GM13977 (cell line): ENCODE data around the gene PREB.

Experiments used
- DNase-seq: peaks from one replicate; pipeline ENCODE4 v3.0.0; 2012; ENCODE audit warnings: low spot score
- in situ Hi-C: fragments of 300-500 bp; cut with MboI; formaldehyde crosslinking; loops from one replicate; pipeline ENCODE4 v1.12.0; 2022; ENCODE audit warnings: low sequenced_read_pairs, low pct_unique_long_range_greater_than_20kb, mixed read lengths, inconsistent platforms; ENCODE audit not compliant: unreplicated experiment
- TF ChIP-seq, protein P1 (sequence below): IDR thresholded peaks from 2 replicates; pipeline ENCODE4 v1.5.1; 2012; ENCODE audit warnings: mild to moderate bottlenecking, control low read depth; ENCODE audit not compliant: insufficient read depth; ENCODE audit errors: extremely low read depth, missing control alignments

Gene PREB

DNA sequence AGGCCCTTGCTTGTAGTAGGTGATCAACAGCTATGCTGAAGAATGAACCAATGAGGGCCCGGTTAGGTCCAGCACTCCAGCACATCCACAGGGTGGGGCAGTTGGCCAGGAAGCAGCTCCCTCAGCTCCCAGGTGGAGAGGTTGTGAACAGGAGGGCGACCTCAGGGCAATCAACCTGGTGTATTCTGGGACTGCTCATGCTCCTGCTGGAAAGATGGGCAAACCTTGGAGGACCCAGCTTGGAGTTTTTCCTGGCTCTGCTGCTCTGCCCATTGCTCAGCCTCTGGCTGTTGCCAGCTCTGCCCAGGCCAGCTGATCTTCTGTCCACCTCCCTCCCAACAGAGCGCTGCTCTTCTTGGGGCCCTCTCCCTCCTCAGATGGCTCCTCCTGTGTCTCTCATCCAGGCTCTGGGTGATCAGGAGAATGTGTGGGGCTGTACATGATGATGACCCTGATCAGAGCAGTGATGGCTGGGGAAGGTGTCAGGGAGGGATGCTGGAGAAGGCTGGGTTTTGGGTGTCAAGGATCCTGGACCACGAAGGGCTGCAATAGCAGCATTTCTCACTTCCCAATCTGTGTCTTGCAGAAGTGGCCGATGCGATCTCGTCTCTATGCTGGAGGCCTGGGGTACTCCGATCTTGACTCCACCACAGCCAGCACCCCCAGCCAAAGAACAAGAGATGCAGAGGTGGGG, 17.8 kb upstream of the PREB start:
- in situ Hi-C loops = no loop called here

DNA sequence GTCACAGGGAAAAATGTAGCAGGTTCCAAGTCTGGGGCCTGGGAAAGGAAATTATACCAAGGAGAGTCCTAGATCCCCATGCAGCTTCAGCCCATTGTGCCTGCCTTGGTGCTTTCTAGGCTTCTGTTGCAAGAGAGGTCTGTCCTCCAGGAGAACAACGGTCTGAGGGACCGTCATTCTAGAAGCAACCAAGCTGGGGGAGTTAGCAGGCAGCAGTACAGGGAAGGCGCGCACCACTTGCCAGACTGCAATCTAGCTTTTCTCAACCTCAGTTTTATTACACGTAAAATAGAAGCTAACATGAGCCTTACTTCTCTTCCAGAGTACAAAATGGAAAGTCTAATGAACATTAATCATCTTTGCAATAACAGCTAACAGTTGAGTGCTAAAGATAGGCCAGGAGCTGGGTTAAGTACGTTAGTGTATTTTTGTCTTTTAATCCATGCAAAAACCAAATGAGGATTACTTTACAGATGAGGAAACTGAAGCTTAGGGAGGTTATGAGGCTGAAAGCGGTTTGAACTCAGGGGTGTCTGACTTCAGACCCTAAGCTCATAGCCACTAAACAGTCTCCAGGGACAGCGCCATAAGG, 16.3 kb upstream of the PREB start:
- no peak for DNase-seq
- in situ Hi-C loops = no loop called here
- TF ChIP-seq, protein P1, sequence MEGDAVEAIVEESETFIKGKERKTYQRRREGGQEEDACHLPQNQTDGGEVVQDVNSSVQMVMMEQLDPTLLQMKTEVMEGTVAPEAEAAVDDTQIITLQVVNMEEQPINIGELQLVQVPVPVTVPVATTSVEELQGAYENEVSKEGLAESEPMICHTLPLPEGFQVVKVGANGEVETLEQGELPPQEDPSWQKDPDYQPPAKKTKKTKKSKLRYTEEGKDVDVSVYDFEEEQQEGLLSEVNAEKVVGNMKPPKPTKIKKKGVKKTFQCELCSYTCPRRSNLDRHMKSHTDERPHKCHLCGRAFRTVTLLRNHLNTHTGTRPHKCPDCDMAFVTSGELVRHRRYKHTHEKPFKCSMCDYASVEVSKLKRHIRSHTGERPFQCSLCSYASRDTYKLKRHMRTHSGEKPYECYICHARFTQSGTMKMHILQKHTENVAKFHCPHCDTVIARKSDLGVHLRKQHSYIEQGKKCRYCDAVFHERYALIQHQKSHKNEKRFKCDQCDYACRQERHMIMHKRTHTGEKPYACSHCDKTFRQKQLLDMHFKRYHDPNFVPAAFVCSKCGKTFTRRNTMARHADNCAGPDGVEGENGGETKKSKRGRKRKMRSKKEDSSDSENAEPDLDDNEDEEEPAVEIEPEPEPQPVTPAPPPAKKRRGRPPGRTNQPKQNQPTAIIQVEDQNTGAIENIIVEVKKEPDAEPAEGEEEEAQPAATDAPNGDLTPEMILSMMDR = no peak

More for the DNA sequence above, 17.8 kb upstream of the PREB start:
- DNase-seq = no peak
- TF ChIP-seq, protein P1 = no peak

- in situ Hi-C loops = no loop called here
- TF ChIP-seq, protein P1 = no peak
- DNase-seq = no peak
Measured at GRCh38 chr2:27149570-27150405, 15.4 kb upstream of the PREB start.

DNA sequence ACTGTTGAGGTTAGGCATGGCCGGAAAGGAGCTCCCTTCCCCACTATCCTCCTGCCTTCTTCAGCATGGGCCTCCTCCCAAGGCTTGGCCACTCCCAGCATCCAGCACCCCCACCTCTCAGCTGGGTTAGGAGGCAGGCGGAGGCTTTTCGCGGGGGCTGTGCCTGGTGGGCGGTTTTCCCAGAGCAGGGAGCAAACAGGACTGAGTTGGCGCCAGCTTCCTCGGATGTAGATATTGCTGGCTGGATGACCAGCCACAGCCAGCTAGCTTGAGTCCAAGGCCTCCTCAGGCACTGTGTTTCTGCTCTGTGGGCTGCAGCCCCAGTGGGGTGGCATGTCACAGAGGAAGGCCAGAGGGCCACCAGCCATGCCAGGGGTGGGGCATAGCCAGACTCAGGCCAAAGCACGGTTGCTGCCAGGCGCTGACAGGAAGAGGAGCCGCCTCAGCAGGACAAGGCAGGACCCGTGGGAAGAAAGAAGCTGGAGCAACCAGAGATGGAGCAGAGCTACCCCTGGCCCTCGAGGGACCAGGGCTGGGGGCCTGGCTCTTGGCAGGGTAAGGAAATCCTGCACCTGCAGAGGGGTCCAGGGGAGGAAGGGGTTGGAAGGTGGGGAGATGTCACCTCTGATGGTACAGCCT, 14.5 kb upstream of the PREB start, which contains the start of gene TCF23:
TSS of gene TCF23 (plus strand) at position 204 of the 639 bp plus-strand sequence. CDS start at position 334, 130 bp downstream.
- TF ChIP-seq, protein P1 = no peak
- in situ Hi-C loops = no loop called here
- no peak for DNase-seq

DNA sequence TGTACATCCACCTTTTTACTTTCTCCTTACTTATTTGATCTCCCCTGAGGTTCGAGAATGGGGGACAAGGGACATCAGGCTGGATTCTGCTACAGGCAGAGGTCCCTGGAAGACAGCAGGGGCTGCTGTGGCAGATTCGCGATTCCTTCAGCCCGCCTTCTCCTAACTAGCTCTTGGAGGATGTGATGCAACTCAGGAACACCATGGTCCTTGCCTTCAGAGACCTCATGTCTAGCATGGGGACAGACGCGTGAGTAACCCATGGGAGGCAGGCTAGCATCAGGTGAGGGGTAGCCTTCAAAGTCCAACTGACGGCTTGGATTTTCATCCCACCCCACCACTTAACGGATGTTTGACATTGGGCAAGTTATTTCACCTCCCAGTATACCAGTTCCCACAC, 13.5 kb upstream of the PREB start:
- in situ Hi-C loops = no loop called here
- TF ChIP-seq, protein P1 = no peak
- no peak for DNase-seq

DNA sequence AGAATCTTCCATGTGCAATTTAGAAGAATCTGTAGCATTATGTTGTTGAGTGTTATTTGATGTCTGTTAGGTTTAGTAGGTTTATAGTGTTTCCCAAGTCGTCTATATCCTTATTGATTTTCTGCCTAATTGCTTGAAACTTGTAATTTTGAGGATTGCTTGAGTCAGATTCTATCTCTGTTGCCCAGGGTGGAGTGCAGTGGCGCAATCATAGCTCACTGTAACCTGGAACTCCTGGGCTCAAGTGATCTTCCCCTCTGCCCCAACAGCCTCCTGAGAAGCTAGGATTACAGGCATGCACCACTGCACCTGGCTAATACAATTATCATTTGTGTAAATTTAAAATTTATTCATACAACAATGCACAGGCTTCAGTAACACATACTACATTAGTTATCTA, 11.2 kb upstream of the PREB start:
- in situ Hi-C loops = no loop called here
- TF ChIP-seq, protein P1 = no peak
- no peak for DNase-seq
